IMR-90 (cell line): ENCODE results near the gene AKNA. TPM values are rescaled to one million over a fixed set of nuclear protein-coding genes. Genes with fewer than 3 reads are reported as not detected.

Source experiments
- ATAC-seq: fragments of 200-7000 bp; cut with Tn5 transposase; 2 replicates; pipeline ENCODE4 v1.9.1; 2020; ENCODE audit warnings: low read depth, mild to moderate bottlenecking, moderate library complexity
- BruUV-seq: library from RNA; stranded (reverse); fragments of 400-500 nt; replicated peaks from 2 replicates; lab custom pipeline; 2021; lab: Mats Ljungman, UMichigan
- CTCF ChIA-PET: fragments of 300-600 bp; formaldehyde crosslinking; extraction: SDS; loops from one replicate; lab custom pipeline; 2021; ENCODE audit warnings: antibody characterized with exemption; lab: Yijun Ruan, JAX
- POLR2A ChIA-PET: fragments of 300-600 bp; sonication (Branson Sonifier 250); formaldehyde crosslinking; loops from one replicate; lab custom pipeline; 2022; ENCODE audit warnings: antibody characterized with exemption; ENCODE audit not compliant: unreplicated experiment; lab: Charles Lee
- DNase-seq: peaks from one replicate; pipeline ENCODE4 v3.0.0; 2013
- H2AFZ ChIP-seq: replicated peaks from 2 replicates; pipeline ENCODE3; 2013; ENCODE audit warnings: low read length, mild to moderate bottlenecking; ENCODE audit not compliant: poor library complexity
- H2AK5ac ChIP-seq: 2 replicates; pipeline ENCODE4 v1.6.1; 2013; ENCODE audit warnings: low read depth, low read length, inconsistent platforms
- H2AK9ac ChIP-seq: replicated peaks from 2 replicates; pipeline ENCODE3; 2013; ENCODE audit warnings: mild to moderate bottlenecking, low read depth, low read length, moderate library complexity; ENCODE audit not compliant: poor library complexity
- H2BK120ac ChIP-seq: 2 replicates; pipeline ENCODE4 v1.6.1; 2013; ENCODE audit warnings: low read depth, low read length, inconsistent platforms
- H2BK15ac ChIP-seq: 3 replicates; pipeline ENCODE4 v1.6.1; 2013; ENCODE audit warnings: low read depth, low read length, inconsistent platforms
- H2BK20ac ChIP-seq: 2 replicates; pipeline ENCODE4 v1.6.1; 2013; ENCODE audit warnings: low read depth, mild to moderate bottlenecking, inconsistent platforms, low read length, moderate library complexity
- H2BK5ac ChIP-seq: 2 replicates; pipeline ENCODE4 v1.6.1; 2013; ENCODE audit warnings: mild to moderate bottlenecking, low read depth, low read length, inconsistent platforms; ENCODE audit not compliant: poor library complexity, severe bottlenecking
- H3K14ac ChIP-seq: replicated peaks from 2 replicates; pipeline ENCODE4 v1.6.1; 2013; ENCODE audit warnings: low read depth, low read length, inconsistent platforms
- H3K18ac ChIP-seq: 2 replicates; pipeline ENCODE4 v1.6.1; 2013; ENCODE audit warnings: low read depth, low read length, control low read depth
- H3K23ac ChIP-seq: 2 replicates; pipeline ENCODE4 v1.6.1; 2013; ENCODE audit warnings: low read depth, low read length, inconsistent platforms
- H3K27ac ChIP-seq: 2 replicates; pipeline ENCODE4 v1.5.1; 2013; ENCODE audit warnings: mild to moderate bottlenecking, control low read depth, low read length; ENCODE audit not compliant: insufficient read depth
- H3K27me3 ChIP-seq: 2 replicates; pipeline ENCODE4 v1.6.1; 2013; ENCODE audit warnings: low read length; ENCODE audit not compliant: control insufficient read depth, insufficient read depth
- H3K36me3 ChIP-seq: 2 replicates; pipeline ENCODE4 v1.6.1; 2013; ENCODE audit warnings: low read length, mixed read lengths; ENCODE audit not compliant: control insufficient read depth, insufficient read depth
- H3K4ac ChIP-seq: 2 replicates; pipeline ENCODE4 v1.6.1; 2013; ENCODE audit warnings: low read depth, low read length, inconsistent platforms
- H3K4me1 ChIP-seq: 2 replicates; pipeline ENCODE4 v1.6.1; 2013; ENCODE audit warnings: low read length, mixed read lengths; ENCODE audit not compliant: control insufficient read depth, insufficient read depth
- H3K4me2 ChIP-seq: 2 replicates; pipeline ENCODE4 v1.6.1; 2013; ENCODE audit warnings: low read depth, mild to moderate bottlenecking, control low read depth, low read length, moderate library complexity
- H3K4me3 ChIP-seq: 2 replicates; pipeline ENCODE4 v1.5.1; 2013; ENCODE audit warnings: low read depth, mild to moderate bottlenecking, control low read depth, low read length, moderate library complexity; ENCODE audit not compliant: insufficient read depth
- H3K56ac ChIP-seq: 2 replicates; pipeline ENCODE4 v1.6.1; 2013; ENCODE audit warnings: low read length, inconsistent platforms; ENCODE audit not compliant: insufficient read depth; ENCODE audit errors: extremely low read depth
- H3K79me1 ChIP-seq, 2 experiments: 2 replicates each; pipeline ENCODE4 v1.6.1; 2013; ENCODE audit warnings: low read length in 2 of 2, inconsistent platforms in 1 of 2, low read depth in 1 of 2
- H3K9ac ChIP-seq: 2 replicates; pipeline ENCODE4 v1.6.1; 2013; ENCODE audit warnings: low read depth, low read length, control low read depth
- H3K9me1 ChIP-seq: 2 replicates; pipeline ENCODE4 v1.6.1; 2013; ENCODE audit warnings: low read length, inconsistent platforms; ENCODE audit not compliant: insufficient read depth
- H3K9me3 ChIP-seq: 2 replicates; pipeline ENCODE4 v1.6.1; 2013; ENCODE audit warnings: low read length; ENCODE audit not compliant: control insufficient read depth, insufficient read depth
- H4K20me1 ChIP-seq: 2 replicates; pipeline ENCODE4 v1.6.1; 2013; ENCODE audit warnings: low read length, inconsistent platforms; ENCODE audit not compliant: insufficient read depth
- H4K5ac ChIP-seq: 2 replicates; pipeline ENCODE4 v1.6.1; 2013; ENCODE audit warnings: mild to moderate bottlenecking, low read depth, low read length, control low read depth
- H4K8ac ChIP-seq, 2 experiments: 2 replicates each; pipeline ENCODE4 v1.6.1; 2013; ENCODE audit warnings: low read depth in 2 of 2, low read length in 2 of 2, control low read depth in 1 of 2, inconsistent platforms in 1 of 2
- H4K91ac ChIP-seq: 2 replicates; pipeline ENCODE4 v1.6.1; 2013; ENCODE audit warnings: low read depth, low read length, inconsistent platforms; ENCODE audit not compliant: insufficient read depth
- CTCF ChIP-seq: conservative IDR thresholded peaks from 2 replicates; pipeline ENCODE4 v1.5.1; 2012; ENCODE audit warnings: mild to moderate bottlenecking, low read depth, low read length, improper control_type of control experiment
- ELK1 ChIP-seq: fragments of 150-350 bp; IDR thresholded peaks from 2 replicates; pipeline ENCODE4 v1.6.1; 2016; ENCODE audit warnings: low read depth, mild to moderate bottlenecking, low read length, moderate library complexity, borderline replicate concordance
- FOS ChIP-seq: fragments of 150-350 bp; IDR thresholded peaks from 2 replicates; pipeline ENCODE4 v1.6.1; 2016; ENCODE audit warnings: low read depth, low read length
- MAZ ChIP-seq: IDR thresholded peaks from 2 replicates; pipeline ENCODE4 v1.6.1; 2012; ENCODE audit warnings: low read depth, mild to moderate bottlenecking, low read length, improper control_type of control experiment, moderate library complexity, borderline replicate concordance
- NFE2L2 ChIP-seq: fragments of 150-350 bp; IDR thresholded peaks from 2 replicates; pipeline ENCODE4 v1.6.1; 2016; ENCODE audit warnings: low read depth, mild to moderate bottlenecking, low read length
- RAD21 ChIP-seq: IDR thresholded peaks from 2 replicates; pipeline ENCODE4 v1.6.1; 2012; ENCODE audit warnings: low read length, improper control_type of control experiment
- SMC3 ChIP-seq: fragments of 150-350 bp; IDR thresholded peaks from 2 replicates; pipeline ENCODE4 v1.6.1; 2016; ENCODE audit warnings: low read depth, mild to moderate bottlenecking, antibody characterized with exemption, low read length, moderate library complexity
- WGBS, 2 experiments: methylation state at CpG; one replicate each; pipeline versions ENCODE4 v1.1.5 to v1.1.7; 2013; ENCODE audit warnings: missing lambda C conversion rate in 2 of 2; ENCODE audit not compliant: insufficient read length in 1 of 2; ENCODE audit errors: extremely low coverage in 2 of 2; 5-methylcytosine and 5-hydroxymethylcytosine counted together
- dilution Hi-C: fragments of 300-500 bp; cut with HindIII; formaldehyde crosslinking; loops from one replicate; pipeline ENCODE4 v1.14.3; 2018; ENCODE audit warnings: low sequenced_read_pairs; ENCODE audit not compliant: unreplicated experiment
- in situ Hi-C: fragments of 300-500 bp; cut with MboI; formaldehyde crosslinking; loops from 3 replicates; pipeline ENCODE4 v1.14.3; 2019; ENCODE audit warnings: low sequenced_read_pairs, inconsistent platforms, mixed read lengths
- intact Hi-C: fragments of 100-400 bp; cut with micrococcal nuclease; formaldehyde crosslinking; loops from 2 replicates; pipeline ENCODE4 v1.10.0; 2022
- polyA plus RNA-seq, 3 experiments: library from polyadenylated mRNA; depleted of rRNA; stranded (reverse); fragments of >200 nt; gene quantifications; 2 replicates each; pipeline ENCODE4 v1.2.3, GENCODE V29; 2012; ENCODE audit warnings: low replicate concordance in 1 of 3
- total RNA-seq: library from RNA; depleted of rRNA; stranded (reverse); fragments of >200 nt; gene quantifications from 2 replicates; pipeline ENCODE4 v1.2.3, GENCODE V29; 2012

AKNA gene
- total and polyA plus RNA-seq, 2 of the 4 experiments (the other 2 are of a cell fraction), result 2.7 to 7.3 TPM

GRCh38 chr9:114291064-114291474, 96.7 kb downstream of the AKNA start:
- peak overlapping the region; percentile 62; the same call in 1 of the 2 replicates for H2BK20ac ChIP-seq
- peak overlapping the region; percentile 76 for H2AK9ac ChIP-seq
- no peak overlapping the region for H4K5ac ChIP-seq
- H3K4ac ChIP-seq, result peak overlapping the region; percentile 79
- dilution Hi-C loops (no loop called here), intact Hi-C loops (loop anchor here (1.0 to 10.0 kb wide), 4 partner anchors 136 to 606 kb away; partner anchors contain the start of gene COL27A1), in situ Hi-C loops (loop anchor here (5.0 kb wide), 1 partner anchor 179 kb away; no protein-coding TSS in a partner anchor)
- no peak overlapping the region for H3K18ac ChIP-seq
- no TSS peak for BruUV-seq
- no peak overlapping the region; the same call in 1 of the 2 replicates for H3K14ac ChIP-seq
- peaks cover 0 to 7% of the 10 kb centered on the region in 2 experiments; a peak in 1 of 4 replicates for H3K79me1 ChIP-seq
- WGBS, 2 experiments, result 18% methylated on average over 12 of the region's 12 CpGs; no CpG with 5 or more reads in 1 of the 2 experiments
- peak overlapping the region; percentile 82; the same call in 1 of the 3 replicates for H2BK15ac ChIP-seq
- H3K4me2 ChIP-seq, result no peak overlapping the region
- no peak overlapping the region for H3K9ac ChIP-seq
- peak; percentile 67 for DNase-seq
- CTCF ChIA-PET, result interaction anchor here (0.6 to 2.4 kb wide), 13 partner anchors 12 to 208 kb away, joined by 3 to 16 read pairs (median 5); partner anchors contain the start of gene COL27A1
- no peak overlapping the region for H3K4me3 ChIP-seq
- peaks cover 10% of the 10 kb centered on the region for H3K36me3 ChIP-seq
- H3K9me3 ChIP-seq, result no peaks in the 10 kb centered on the region
- H4K8ac ChIP-seq, result no peak overlapping the region; a peak in 1 of 4 replicates
- peaks cover 9% of the 10 kb centered on the region for H3K4me1 ChIP-seq
- peak; percentile 75 for ATAC-seq
- POLR2A ChIA-PET, result no interaction called here
- peak overlapping the region; percentile 70 for H2BK120ac ChIP-seq
- H3K27me3 ChIP-seq, result no peaks in the 10 kb centered on the region
- no peaks in the 10 kb centered on the region for H4K20me1 ChIP-seq
- H3K56ac ChIP-seq, result no peak overlapping the region
- no peak overlapping the region for H2BK5ac ChIP-seq
- H4K91ac ChIP-seq, result no peak overlapping the region; the same call in none of the 2 replicates
- H3K27ac ChIP-seq, result no peak overlapping the region
- H3K9me1 ChIP-seq, result peaks cover 9% of the 10 kb centered on the region
- H2AK5ac ChIP-seq, result peak overlapping the region; percentile 97
- TF ChIP-seq CTCF (peak; percentile 91), NFE2L2 (no peak), FOS (0 out of 2 replicates have a peak, but pooled peaks have one; percentile 13), MAZ (0 out of 2 replicates have a peak, but pooled peaks have one; percentile 14), SMC3 (peak; percentile 95), RAD21 (peak; percentile 88), ELK1 (no peak)
- no peak overlapping the region for H3K23ac ChIP-seq
- H2AFZ ChIP-seq, result peak overlapping the region; percentile 81
